ENCODE results near the gene RNU7-1. TPM values are rescaled to one million over a fixed set of nuclear protein-coding genes. Genes with fewer than 3 reads are reported as not detected.

The RNU7-1 gene
- total and polyA plus RNA-seq, 2 of the 4 experiments (the other 2 are of a cell fraction) = not detected

DNA sequence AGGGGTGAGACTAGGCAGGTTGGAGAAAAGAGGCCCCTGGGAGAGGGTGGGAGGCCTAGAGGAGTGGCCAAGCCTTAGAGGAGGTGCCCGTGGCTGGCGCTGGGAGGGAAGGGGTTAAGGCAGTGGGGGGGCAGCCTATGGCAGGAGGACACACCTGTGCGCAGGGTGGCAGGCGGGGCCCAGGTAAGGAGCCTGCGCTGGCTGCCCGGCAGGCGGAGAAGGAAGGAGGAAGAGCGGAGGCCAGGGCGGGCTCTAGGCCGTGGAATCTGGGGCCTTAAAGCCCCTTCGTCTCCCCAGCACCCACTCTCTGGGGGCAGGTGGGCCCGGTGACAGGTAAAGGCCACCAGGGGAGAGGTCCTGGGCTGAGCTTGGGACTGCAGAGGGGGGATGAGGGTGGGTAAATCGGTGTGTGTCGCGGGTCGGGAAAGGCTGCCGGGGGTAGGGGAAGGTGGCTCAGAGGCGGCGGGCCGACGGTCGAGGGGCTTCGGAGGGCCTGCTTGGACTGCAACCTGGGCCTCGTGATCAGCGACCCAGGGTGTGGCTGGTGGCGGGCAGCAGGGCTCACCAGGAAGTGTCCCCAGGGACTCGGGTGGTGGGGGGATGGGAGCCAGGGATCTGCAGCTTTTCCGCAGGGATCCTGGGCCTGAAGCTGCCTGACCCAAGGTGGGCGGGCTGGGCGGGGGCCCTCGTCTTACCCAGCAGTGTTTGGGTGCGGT lies 19.6 kb downstream of the RNU7-1 start:
- peaks cover 5% of the 10 kb centered on the region; the same call in 1 of the 2 replicates for H3K4me1 ChIP-seq (ENCODE audit: control insufficient read depth, insufficient read depth, low read length)
- H3K27me3 ChIP-seq (ENCODE audit: control insufficient read depth, insufficient read depth, low read length) = no peaks in the 10 kb centered on the region
- H4K20me1 ChIP-seq (ENCODE audit: insufficient read depth, low read length) = no peaks in the 10 kb centered on the region
- H3K56ac ChIP-seq (ENCODE audit: extremely low read depth, insufficient read depth, low read length) = no peak overlapping the region
- WGBS, 2 experiments (ENCODE audit: extremely low coverage in 2 of 2, insufficient read length in 1 of 2) = 93% methylated on average over 4 of the region's 32 CpGs; no CpG with 5 or more reads in 1 of the 2 experiments
- H3K79me1 ChIP-seq (ENCODE audit: low read depth in 1 of 2, low read length in 2 of 2) = peaks cover 5 to 15% of the 10 kb centered on the region in 2 experiments
- H3K9me3 ChIP-seq (ENCODE audit: control insufficient read depth, insufficient read depth, low read length) = no peaks in the 10 kb centered on the region
- no peak overlapping the region for H2BK20ac ChIP-seq (ENCODE audit: low read depth, low read length)
- no peak overlapping the region for H4K5ac ChIP-seq (ENCODE audit: low read depth, low read length)
- dilution Hi-C loops (cut with HindIII; ENCODE audit: low sequenced_read_pairs, unreplicated experiment) (no loop called here), intact Hi-C loops (cut with micrococcal nuclease) (no loop called here), in situ Hi-C loops (cut with MboI; ENCODE audit: low sequenced_read_pairs) (loop anchor here (5.0 kb wide), 1 partner anchor 96 kb away; the partner anchor contains the start of gene TPI1)
- H2BK5ac ChIP-seq (ENCODE audit: low read depth, low read length, poor library complexity, severe bottlenecking) = no peak overlapping the region
- ChIA-PET CTCF (interaction anchor here (1.7 kb wide), 1 partner anchor 150 kb away, joined by 3 read pairs; no protein-coding TSS in a partner anchor), POLR2A (ENCODE audit: unreplicated experiment) (no interaction called here)
- H3K36me3 ChIP-seq (ENCODE audit: control insufficient read depth, insufficient read depth, low read length) = peaks cover 31% of the 10 kb centered on the region
- no peak overlapping the region for H3K4me3 ChIP-seq (ENCODE audit: insufficient read depth, low read depth, low read length)
- H2AFZ ChIP-seq (replicated peaks; ENCODE audit: low read length, poor library complexity) = peak overlapping the region; percentile 68
- no peaks in the 10 kb centered on the region for H3K9me1 ChIP-seq (ENCODE audit: insufficient read depth, low read length)
- no peak overlapping the region for H4K91ac ChIP-seq (ENCODE audit: insufficient read depth, low read depth, low read length)
- no peak overlapping the region for H4K8ac ChIP-seq (ENCODE audit: low read depth in 2 of 2, low read length in 2 of 2)
- no peak for ATAC-seq (ENCODE audit: low read depth)
- H3K18ac ChIP-seq (ENCODE audit: low read depth, low read length) = no peak overlapping the region
- H3K23ac ChIP-seq (ENCODE audit: low read depth, low read length) = no peak overlapping the region
- no peak overlapping the region for H3K14ac ChIP-seq (replicated peaks; ENCODE audit: low read depth, low read length)
- H2AK9ac ChIP-seq (replicated peaks; ENCODE audit: low read depth, low read length, poor library complexity) = peak overlapping the region; percentile 83
- no peak overlapping the region for H2AK5ac ChIP-seq (ENCODE audit: low read depth, low read length)
- no peak overlapping the region for H3K4ac ChIP-seq (ENCODE audit: low read depth, low read length)
- H2BK15ac ChIP-seq (ENCODE audit: low read depth, low read length) = no peak overlapping the region
- DNase-seq = no peak
- H3K9ac ChIP-seq (ENCODE audit: low read depth, low read length) = no peak overlapping the region
- H2BK120ac ChIP-seq (ENCODE audit: low read depth, low read length) = no peak overlapping the region
- BruUV-seq (replicated peaks) = no TSS peak
- no peak overlapping the region for H3K4me2 ChIP-seq (ENCODE audit: low read depth, low read length)
- H3K27ac ChIP-seq (ENCODE audit: insufficient read depth, low read length) = no peak overlapping the region
- TF ChIP-seq FOS (IDR thresholded peaks at IDR 0.05; ENCODE audit: low read depth, low read length) = no peak
- no peak for TF ChIP-seq CEBPB (IDR thresholded peaks at IDR 0.05; ENCODE audit: low read depth, low read length)
- no peak for TF ChIP-seq ELK1 (IDR thresholded peaks at IDR 0.05; ENCODE audit: borderline replicate concordance, low read depth, low read length)
- no peak for TF ChIP-seq POLR2A (IDR thresholded peaks at IDR 0.05; ENCODE audit: low read depth, low read length)
- TF ChIP-seq NFE2L2 (IDR thresholded peaks at IDR 0.05; ENCODE audit: low read depth, low read length) = no peak
- TF ChIP-seq MAZ (IDR thresholded peaks at IDR 0.05; ENCODE audit: borderline replicate concordance, low read depth, low read length) = no peak
- TF ChIP-seq BHLHE40 (IDR thresholded peaks at IDR 0.05; ENCODE audit: low read depth, low read length) = no peak
- TF ChIP-seq RAD21 (IDR thresholded peaks at IDR 0.05; ENCODE audit: low read length) = no peak
- TF ChIP-seq USF2 (IDR thresholded peaks at IDR 0.05; ENCODE audit: low read depth, low read length) = no peak
- no peak for TF ChIP-seq MAFK (IDR thresholded peaks at IDR 0.05; ENCODE audit: low read depth, low read length)
- TF ChIP-seq RFX5 (IDR thresholded peaks at IDR 0.05; ENCODE audit: low read depth, low read length) = no peak
- no peak for TF ChIP-seq MXI1 (IDR thresholded peaks at IDR 0.05; ENCODE audit: borderline replicate concordance, low read depth, low read length)
- no peak for TF ChIP-seq CHD1 (IDR thresholded peaks at IDR 0.05; ENCODE audit: low read depth, low read length)
- TF ChIP-seq CTCF (conservative IDR thresholded peaks at IDR 0.05; ENCODE audit: low read depth, low read length) = no peak
- no peak for TF ChIP-seq SMC3 (IDR thresholded peaks at IDR 0.05; ENCODE audit: low read depth, low read length)

All from IMR-90 (cell line).